ES-I3 (cell line): ENCODE measurements around the gene ELMOD3.
"Not testable (repeated sequence)": the region's sequence is repeated elsewhere in the genome, so short reads cannot be mapped to it uniquely, and the experiment has no call there.

Experiments used
- H3K36me3 ChIP-seq: 2 replicates; pipeline ENCODE4 v1.6.1; 2013; ENCODE audit warnings: mild to moderate bottlenecking, low read length, control low read depth, moderate library complexity; ENCODE audit not compliant: insufficient read depth
- H3K4me1 ChIP-seq: 2 replicates; pipeline ENCODE4 v1.6.1; 2013; ENCODE audit warnings: mild to moderate bottlenecking, control low read depth, low read length; ENCODE audit not compliant: insufficient read depth
- H3K9ac ChIP-seq: 2 replicates; pipeline ENCODE4 v1.6.1; 2013; ENCODE audit warnings: low read depth, mild to moderate bottlenecking, low read length, moderate library complexity
- H3K9me3 ChIP-seq: 2 replicates; pipeline ENCODE4 v1.6.1; 2013; ENCODE audit warnings: mild to moderate bottlenecking, low read length, moderate library complexity; ENCODE audit not compliant: control insufficient read depth, insufficient read depth

The ELMOD3 gene

GRCh38 chr2:85324639-85325465 is 29.7 kb upstream of the ELMOD3 start:
- H3K4me1 ChIP-seq: 0 out of 2 replicates have a peak, but pooled peaks cover 5% of the 10 kb centered on the region
- H3K9ac ChIP-seq: no peak overlapping the region
- peaks cover 3% of the 10 kb centered on the region; the same call in 1 of the 2 replicates for H3K36me3 ChIP-seq
- H3K9me3 ChIP-seq: no peaks in the 10 kb centered on the region

DNA sequence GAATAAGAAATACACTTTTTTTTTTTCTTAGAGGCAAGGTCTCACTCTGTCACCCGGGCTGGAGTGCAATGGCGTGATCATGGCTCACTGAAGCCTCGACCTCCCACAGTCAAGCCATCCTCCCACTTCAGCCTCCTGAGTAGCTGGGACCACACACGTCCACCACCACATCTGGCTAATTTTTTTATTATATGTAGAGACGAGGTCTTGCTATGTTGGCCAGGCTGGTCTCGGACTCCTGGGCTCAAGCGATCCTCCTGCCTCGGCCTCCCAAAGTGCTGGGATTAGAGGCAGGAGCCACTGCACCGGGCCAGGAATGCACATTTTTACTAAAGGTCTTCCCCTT is 29.1 kb upstream of the ELMOD3 start:
- peaks cover 3% of the 10 kb centered on the region; the same call in 1 of the 2 replicates for H3K36me3 ChIP-seq
- no peaks in the 10 kb centered on the region for H3K9me3 ChIP-seq
- H3K9ac ChIP-seq: no peak overlapping the region; the same call in 1 of the 2 replicates
- H3K4me1 ChIP-seq: 0 out of 2 replicates have a peak, but pooled peaks cover 5% of the 10 kb centered on the region

DNA sequence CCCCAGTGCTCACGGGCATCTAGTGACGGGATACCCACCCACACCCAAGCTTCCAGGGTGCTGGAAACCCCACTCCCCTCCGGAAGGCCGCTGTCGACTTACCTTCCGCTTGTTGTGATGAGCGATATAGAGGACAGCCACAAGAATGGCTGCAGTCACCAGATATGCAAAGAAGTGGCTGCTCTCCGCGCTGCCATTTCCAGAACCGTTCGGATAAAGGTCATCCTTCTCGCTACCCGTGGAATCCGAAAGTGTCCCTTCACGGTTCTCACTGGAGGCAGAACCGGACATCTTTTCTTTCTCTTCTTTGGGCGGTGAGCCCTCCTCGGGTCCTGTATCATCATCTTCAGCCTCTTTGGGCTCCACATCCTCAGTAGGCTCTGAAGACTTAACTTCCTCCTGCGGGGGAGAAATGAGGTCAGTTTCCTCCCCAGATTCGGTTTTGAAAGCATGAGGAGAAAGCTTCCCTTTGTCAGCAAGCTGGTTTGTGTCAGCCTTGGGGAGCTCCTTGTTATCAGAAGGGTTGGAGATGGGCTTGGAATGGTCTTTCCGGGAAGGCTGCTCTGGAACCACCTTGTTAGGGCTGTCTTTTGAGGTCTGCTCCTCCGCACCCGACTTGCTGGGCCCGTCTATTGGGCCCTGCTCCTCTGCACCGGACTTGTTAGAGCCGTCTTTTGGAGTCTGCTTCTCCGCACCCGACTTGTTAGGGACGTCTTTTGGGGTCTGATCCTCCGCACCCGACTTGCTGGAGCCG is 28.0 kb upstream of the ELMOD3 start:
- Histone ChIP-seq H3K9ac (peak overlapping the region; percentile 75), H3K9me3 (no peaks in the 10 kb centered on the region), H3K4me1 (0 out of 2 replicates have a peak, but pooled peaks cover 5% of the 10 kb centered on the region), H3K36me3 (peaks cover 3% of the 10 kb centered on the region; the same call in 1 of the 2 replicates)

DNA sequence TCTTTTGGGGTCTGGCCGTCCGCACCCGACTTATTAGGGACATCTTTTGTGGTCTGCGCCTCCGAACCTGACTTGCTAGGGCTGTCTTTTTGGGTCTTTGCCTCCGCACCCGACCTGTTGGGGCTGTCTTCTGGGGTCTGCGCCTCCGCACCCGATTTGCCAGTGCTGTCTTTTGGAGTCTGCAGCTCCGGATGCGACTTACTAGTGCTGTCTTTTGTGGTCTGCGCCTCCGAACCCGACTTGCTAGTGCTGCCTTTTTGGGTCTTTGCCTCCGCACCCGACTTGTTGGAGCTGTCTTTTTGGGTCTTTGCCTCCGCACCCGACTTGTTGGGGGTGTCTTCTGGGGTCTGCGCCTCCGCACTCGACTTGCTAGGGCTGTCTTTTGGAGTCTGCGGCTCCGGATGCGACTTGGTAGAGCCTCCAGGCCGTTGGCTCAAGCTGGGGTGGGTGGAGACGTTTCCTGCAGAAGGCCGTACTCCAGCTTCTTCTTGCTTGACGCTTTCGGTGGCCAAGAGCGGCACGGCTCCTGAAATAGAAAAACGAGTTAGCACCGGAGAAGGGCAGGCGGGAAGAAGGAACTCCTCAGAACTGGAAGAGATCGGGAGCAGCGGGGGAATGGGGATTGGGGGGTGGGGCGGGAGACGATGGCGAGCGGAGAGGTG is 27.3 kb upstream of the ELMOD3 start:
- Histone ChIP-seq H3K4me1 (0 out of 2 replicates have a peak, but pooled peaks cover 5% of the 10 kb centered on the region), H3K9me3 (no peaks in the 10 kb centered on the region), H3K9ac (peak overlapping the region; percentile 75), H3K36me3 (peaks cover 3% of the 10 kb centered on the region; the same call in 1 of the 2 replicates)

- no peaks in the 10 kb centered on the region for H3K9me3 ChIP-seq
Measured at GRCh38 chr2:85327822-85328617, 26.5 kb upstream of the ELMOD3 start, which contains the start of gene TGOLN2. Gene TGOLN2, minus strand, starts transcription at chr2:85327989. Its CDS starts 27 bp downstream, at chr2:85327962.

GRCh38 chr2:85329181-85329651 is 25.4 kb upstream of the ELMOD3 start:
- no peaks in the 10 kb centered on the region for H3K9me3 ChIP-seq
- H3K36me3 ChIP-seq: no peaks in the 10 kb centered on the region
- 0 out of 2 replicates have a peak, but pooled peaks cover 5% of the 10 kb centered on the region for H3K4me1 ChIP-seq
- H3K9ac ChIP-seq: no peak overlapping the region

More at GRCh38 chr2:85327822-85328617, 26.5 kb upstream of the ELMOD3 start, which contains the start of gene TGOLN2:
- 0 out of 2 replicates have a peak, but pooled peaks cover 5% of the 10 kb centered on the region for H3K4me1 ChIP-seq
- H3K9ac ChIP-seq: peak within 1 kb of the TSS; percentile 75
- peaks cover 3% of the 10 kb centered on the region; the same call in 1 of the 2 replicates for H3K36me3 ChIP-seq

GRCh38 chr2:85329701-85330100 is 24.9 kb upstream of the ELMOD3 start:
- not testable (repeated sequence) for H3K9me3 ChIP-seq, H3K36me3 ChIP-seq, H3K4me1 ChIP-seq, H3K9ac ChIP-seq

- Histone ChIP-seq H3K36me3 (no peaks in the 10 kb centered on the region), H3K9ac (no peak overlapping the region), H3K9me3 (no peaks in the 10 kb centered on the region), H3K4me1 (0 out of 2 replicates have a peak, but pooled peaks cover 1% of the 10 kb centered on the region)
Measured at GRCh38 chr2:85330839-85331636, 23.5 kb upstream of the ELMOD3 start.

- H3K9ac ChIP-seq, H3K9me3 ChIP-seq, H3K4me1 ChIP-seq, H3K36me3 ChIP-seq: not testable (repeated sequence)
Measured at GRCh38 chr2:85333877-85334276, 20.7 kb upstream of the ELMOD3 start.

GRCh38 chr2:85334928-85335327 is 19.6 kb upstream of the ELMOD3 start:
- H3K36me3 ChIP-seq: no peaks in the 10 kb centered on the region
- H3K9me3 ChIP-seq: no peaks in the 10 kb centered on the region
- H3K4me1 ChIP-seq: no peaks in the 10 kb centered on the region
- H3K9ac ChIP-seq: no peak overlapping the region

DNA sequence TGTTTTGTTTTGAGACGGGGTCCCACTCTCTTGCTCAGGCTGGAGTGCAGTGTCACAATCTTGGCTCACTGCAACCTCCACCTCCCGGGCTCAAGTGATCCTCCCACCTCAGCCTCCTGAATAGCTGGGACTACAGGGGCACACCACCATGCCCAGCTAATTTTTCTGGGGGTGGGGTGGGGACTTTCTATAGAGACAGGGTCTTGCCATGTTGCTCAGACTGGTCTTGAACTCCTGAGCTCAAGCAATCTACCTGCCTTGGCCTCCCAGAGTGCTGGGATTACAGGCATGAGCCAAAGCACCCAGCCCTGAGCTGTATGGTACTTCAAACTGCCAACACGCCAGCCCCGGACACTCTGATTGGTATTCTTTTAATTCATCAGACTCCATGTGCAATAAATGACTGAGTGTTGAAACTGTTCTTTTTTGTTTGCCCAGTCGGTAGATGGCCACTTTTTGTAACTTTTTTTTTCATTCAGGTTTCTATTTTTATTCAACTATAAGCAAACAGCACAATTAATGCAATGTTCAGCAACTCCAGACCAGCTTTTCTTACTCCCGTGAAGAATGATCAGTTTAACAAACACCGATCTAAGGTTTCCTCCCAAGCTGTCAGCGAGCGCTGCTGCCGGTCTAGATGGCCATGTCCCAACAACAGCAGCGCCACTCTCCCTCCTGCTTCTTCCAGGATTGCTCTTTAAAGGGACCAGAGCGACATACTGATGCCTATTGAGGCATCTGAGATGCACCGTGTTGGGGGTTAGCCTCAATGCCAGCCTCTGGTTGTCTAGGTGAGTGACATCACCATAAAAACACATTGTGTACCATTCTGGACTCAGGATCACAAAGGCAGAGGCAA is 14.3 kb upstream of the ELMOD3 start:
- Histone ChIP-seq H3K4me1 (no peaks in the 10 kb centered on the region), H3K36me3 (0 out of 2 replicates have a peak, but pooled peaks cover 3% of the 10 kb centered on the region), H3K9me3 (no peaks in the 10 kb centered on the region), H3K9ac (no peak overlapping the region)
